Astrocyte of the hippocampus (primary cell): ENCODE data around the gene NELFB.

Experiments used
- DNase-seq: peaks from one replicate; pipeline ENCODE4 v3.0.0; 2011; ENCODE audit warnings: low read depth, low spot score

The NELFB gene

GRCh38 chr9:137314561-137315560 lies 59.7 kb downstream of the NELFB start:
- DNase-seq = peak; percentile 1

- no peak for DNase-seq
Observed at GRCh38 chr9:137315581-137316011, 60.5 kb downstream of the NELFB start.

- peak; percentile 68 for DNase-seq
Observed at GRCh38 chr9:137316012-137316981, 61.2 kb downstream of the NELFB start.

GRCh38 chr9:137317021-137317717 lies 62.0 kb downstream of the NELFB start:
- DNase-seq = no peak

- no peak for DNase-seq
Observed at GRCh38 chr9:137317718-137318511, 62.8 kb downstream of the NELFB start.

- no peak for DNase-seq
Observed at GRCh38 chr9:137318602-137319001, 63.5 kb downstream of the NELFB start.

- DNase-seq = no peak
Observed at GRCh38 chr9:137319011-137319738, 64.0 kb downstream of the NELFB start.

GRCh38 chr9:137319739-137320551 lies 64.8 kb downstream of the NELFB start:
- no peak for DNase-seq

- DNase-seq = no peak
Observed at GRCh38 chr9:137320555-137321384, 65.6 kb downstream of the NELFB start.

GRCh38 chr9:137321726-137322361 lies 66.7 kb downstream of the NELFB start:
- DNase-seq = no peak
